Measurements from ENCODE around the gene TOM1.

DNA sequence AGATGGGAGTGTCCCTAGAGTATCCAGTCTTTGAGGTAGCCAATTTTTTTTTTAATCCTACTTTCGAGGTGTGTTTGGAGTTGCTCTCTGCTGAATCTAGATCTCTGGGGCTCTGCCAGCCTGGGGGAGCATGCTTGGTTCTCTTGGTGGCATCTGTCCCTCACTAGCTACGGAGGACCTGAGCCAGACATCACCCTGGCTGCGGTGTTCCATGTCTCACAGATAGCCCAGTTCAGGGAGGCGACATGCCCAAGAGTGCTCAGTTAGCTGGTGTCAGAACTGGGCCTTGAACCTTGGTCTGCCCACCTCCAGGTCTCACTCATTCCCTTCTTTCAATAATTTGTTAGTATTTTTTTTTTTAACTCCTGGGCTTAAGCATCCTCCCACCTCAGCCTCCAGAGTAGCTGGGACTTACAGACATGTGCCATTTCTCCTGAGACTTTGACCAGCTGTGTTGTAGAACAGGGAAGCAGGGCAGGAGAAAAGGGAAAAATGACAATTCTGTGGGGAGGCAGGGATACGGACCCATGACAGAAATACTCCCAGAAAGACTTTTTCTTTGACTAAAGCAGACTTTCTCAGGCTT is 81.8 kb downstream of the TOM1 start:
- TF ChIP-seq CTCF (conservative IDR thresholded peaks at IDR 0.05; ENCODE audit: low read length), result no peak
- TF ChIP-seq EZH2phosphoT487 (IDR thresholded peaks at IDR 0.05; ENCODE audit: borderline replicate concordance, low read depth, low read length), result no peak

All from OCI-LY7 (cell line).